NOMO-1 treated with dmso at 0.1 percent for 144 hours (cell line): ENCODE data around the gene SLC35B4.
"Not testable (repeated sequence)": the region's sequence is repeated elsewhere in the genome, so short reads cannot be mapped to it uniquely, and the experiment has no call there.

Experiments
- DNase-seq: peaks from one replicate; lab custom pipeline; 2025; ENCODE audit not compliant: unreplicated experiment; lab: John Stamatoyannopoulos, UW

Gene SLC35B4

DNA sequence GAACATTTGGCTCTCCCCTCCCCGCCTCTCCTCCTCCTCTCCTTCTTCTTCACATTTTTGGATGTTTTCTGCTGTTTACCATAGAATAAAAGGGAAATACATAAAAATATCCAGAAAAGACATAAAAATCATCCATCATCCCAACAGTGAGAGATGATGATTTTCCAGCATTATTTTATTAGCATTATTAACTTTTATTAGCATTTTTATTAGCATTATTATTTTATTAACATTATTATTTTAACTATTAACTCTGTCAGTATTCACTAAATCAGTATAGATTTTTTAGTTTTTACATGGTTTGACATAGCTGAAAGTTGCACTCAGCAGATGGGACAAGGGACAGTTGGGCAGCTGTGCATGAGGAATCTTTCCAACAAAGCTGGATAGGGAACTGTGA lies 16.2 kb upstream of the SLC35B4 start:
- no peak for DNase-seq

DNA sequence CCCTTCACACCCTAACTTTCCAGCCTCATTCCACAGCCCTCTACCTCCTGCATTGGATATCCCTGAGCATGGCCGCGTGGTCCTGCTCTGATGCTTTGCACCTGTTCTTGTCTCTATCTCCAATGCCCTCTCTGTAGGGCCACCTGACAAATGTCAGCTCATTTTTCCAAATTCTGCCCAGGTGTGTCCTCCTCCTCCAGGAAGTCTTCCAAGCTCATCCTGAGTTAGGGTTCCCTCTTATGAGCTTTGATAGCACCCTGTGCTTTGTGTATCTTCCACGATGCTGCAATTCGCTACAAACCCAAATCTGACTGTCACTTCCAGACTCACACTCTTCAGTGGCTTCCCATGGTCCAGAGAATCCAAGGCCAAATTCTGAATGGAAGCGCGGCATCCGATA lies 14.7 kb upstream of the SLC35B4 start:
- DNase-seq: no peak

DNA sequence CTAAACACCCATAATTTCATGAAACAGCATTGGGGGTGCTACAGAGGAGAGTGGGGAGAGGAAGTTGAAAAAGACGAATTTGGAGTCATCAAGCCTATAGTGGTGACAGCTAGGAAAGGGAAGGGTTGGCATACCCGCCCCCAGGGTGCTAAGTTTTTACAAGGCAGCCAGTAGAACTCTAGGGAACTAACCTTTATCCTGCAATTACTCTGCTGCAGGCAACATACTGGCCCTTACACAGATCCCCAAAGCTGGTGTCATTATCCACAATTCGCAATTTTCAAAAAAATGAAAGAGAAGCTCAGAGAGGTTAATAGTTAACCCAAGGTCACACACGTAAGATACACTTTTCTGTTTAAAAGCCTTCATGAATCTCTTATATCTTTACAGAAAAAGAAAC lies 14.2 kb upstream of the SLC35B4 start:
- no peak for DNase-seq

DNA sequence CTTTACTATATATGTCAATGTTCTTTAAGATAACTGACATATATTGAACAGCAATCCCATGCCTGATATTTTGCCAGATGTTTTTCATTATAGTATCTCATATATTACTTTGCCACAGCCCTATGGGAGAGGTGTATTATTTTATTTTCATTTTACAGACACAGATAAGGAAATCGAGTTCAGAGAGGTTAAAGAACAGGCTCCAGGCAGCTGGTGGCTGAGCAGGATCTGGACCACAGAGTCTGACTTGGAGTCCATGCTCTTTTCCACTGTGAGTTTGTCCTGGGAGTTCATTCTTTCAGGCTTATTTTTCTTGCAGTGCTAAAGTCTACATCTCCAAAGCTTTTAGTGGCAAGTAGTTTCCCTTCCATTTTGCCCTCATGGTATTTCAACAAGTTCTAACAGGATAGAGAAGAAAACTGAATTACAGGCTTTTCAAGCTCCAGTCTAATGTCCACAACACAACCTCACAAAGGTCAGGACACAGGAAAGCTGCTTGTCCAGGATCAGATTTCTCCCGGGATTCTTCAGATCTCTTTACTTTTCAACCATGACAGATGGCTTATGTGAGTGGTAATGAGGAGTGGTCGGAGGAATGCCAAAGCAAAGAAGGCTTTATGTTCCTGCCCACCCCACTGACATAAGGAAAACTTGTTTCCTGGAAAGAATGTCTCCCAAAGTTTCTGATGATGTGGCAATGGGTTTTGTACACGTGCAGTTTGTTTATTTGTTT lies 13.1 kb upstream of the SLC35B4 start:
- no peak for DNase-seq

DNA sequence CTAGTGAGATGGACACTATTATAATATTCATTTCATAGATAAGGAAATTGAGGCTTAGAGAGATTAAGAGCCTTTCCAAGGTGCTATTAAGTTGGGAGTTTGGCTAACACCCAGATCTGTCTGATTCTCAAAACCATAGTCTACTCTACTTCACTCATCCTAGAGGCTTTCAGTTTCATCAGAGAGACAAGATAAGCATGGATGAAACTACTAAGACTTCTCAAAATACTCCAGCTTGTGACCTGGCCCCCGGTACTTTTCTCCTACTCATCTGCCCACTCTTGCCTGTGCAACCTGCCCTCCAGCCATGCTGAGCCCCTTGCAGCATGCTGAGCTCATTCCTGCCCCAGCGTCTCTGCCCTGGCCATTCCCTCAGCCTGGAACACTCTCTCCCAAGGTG lies 12.2 kb upstream of the SLC35B4 start:
- no peak for DNase-seq

DNA sequence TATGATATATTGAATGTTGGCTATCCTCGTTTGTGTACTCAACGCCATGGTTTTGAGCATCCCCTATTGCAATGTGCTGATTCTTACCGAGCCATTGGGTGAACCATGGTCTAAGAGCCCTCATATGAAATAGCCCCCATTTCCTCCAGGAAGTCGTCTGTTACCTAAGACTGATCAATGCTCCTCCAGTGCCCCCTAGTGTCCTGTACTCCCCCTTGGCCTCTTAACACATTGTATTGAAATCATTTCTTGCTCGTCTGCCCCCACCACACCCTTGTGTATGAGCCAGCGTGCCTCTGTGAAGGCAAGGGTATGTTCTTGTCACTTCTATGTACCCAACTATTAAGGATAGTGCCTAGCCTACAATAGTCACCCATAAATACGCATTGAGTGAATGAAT lies 11.2 kb upstream of the SLC35B4 start:
- peak; percentile 12 for DNase-seq

DNA sequence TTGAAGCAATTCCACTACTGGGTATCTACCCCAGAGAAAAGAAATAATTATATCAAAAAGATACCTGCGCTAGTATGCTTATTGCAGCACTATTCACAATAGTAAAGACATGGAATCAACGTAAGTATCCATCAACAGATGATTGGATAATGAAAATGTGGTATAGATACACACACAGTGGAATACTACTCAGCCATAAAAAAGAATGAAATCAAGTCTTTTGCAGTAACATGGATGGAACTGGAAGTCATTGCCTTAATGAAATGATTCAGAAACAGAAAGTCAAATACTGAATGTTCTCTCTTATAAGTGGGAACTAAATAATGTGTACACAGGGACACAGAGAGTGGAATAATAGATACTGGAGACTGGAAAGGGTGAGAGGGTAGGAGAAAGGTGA lies 7.4 kb upstream of the SLC35B4 start:
- DNase-seq: no peak

DNA sequence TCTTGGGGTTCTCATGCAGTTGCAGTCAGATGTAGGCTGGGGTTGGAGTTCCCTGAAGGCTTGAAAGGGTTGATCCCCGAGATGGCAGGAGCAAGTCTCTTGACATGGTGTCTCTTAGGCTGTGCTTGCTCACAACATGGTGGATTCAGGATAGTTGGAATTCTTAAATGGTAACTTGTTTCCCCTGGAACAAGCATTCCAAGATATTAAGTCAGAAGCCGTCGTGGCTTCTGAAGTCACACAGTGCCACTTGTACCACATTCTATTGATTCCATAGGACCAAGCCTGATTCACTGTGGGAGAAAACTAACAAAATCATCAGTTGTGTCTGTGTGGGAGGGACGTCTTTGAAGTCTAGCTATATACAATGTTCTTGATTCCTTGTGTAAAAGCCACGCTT lies 3.5 kb upstream of the SLC35B4 start:
- no peak for DNase-seq

DNA sequence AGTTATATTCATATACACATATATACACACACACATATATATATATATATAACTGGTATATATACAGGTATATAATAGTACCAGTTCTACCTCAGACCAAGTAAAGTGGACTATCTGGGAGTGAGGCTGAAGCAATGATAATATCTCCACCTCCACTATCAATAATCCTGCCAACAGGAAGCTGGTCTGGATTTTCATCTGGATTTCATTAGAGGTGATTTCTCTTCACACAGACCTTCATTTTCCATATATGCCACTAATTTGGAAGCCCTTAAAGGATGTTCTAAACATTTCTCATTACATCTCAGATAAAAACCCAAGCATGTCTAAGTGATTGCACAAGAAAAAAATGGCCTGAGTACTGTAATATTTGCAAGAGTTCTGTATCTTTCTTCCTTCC lies 1.7 kb upstream of the SLC35B4 start:
- no peak for DNase-seq

DNA sequence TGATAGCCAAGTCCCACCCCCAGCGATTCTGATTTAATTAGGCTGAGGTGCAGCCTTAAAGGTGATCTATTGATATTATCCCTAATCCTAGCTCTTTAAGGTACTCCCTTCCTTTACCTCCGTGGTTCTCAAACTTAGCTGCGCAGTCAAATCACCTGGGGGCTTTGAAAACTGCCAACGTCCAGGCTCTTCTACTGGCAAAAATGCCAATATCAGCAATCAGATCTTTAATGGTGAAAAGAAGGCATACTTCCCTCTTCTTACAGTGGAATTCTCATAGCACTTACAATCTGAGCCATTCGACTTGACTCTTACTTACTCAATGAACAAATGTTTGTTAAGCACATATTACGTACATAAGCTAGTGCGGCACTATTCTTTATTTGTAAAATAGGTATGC lies 704 bp upstream of the SLC35B4 start:
- no peak for DNase-seq

DNA sequence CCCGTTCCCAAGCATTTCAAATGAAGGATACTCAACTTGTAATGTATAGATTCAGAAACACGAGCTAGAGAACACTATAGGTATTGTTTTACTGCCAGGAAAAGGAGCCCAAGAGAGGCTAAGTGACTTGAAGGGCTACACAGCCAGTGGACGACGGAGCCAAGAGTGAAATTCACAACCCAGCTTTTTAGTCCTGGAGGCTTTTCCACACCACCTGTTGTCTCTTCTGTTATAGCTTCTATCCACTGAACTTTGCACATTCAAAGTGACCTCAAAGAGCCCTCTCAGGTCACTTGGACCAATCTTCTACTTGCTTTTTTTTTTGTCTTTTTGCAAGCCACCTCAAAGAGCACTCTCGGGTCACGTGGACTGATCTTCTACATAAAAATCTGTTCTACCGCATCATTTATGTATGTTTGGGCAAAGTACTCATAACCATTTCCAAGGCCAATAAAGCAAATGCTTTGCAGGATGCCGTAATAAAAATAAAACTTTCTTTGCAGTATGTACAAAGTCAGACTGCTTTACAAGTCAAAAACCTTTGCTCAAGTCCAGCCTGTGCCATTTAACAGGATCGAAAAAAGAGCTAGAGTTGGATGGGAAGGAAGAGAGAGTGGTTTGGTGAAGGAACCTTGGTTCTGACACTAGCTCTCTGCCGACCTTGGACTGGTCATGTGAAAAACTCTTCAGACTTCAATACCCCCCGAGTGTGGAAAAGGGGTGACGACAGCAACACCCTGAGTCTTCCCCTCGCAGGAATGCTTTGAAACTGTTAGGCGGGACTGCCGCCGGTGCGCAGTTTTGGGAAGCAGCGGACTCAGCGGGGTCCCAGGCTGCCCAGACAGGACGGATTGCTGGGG lies 821 bp downstream of the SLC35B4 start:
- no peak for DNase-seq

DNA sequence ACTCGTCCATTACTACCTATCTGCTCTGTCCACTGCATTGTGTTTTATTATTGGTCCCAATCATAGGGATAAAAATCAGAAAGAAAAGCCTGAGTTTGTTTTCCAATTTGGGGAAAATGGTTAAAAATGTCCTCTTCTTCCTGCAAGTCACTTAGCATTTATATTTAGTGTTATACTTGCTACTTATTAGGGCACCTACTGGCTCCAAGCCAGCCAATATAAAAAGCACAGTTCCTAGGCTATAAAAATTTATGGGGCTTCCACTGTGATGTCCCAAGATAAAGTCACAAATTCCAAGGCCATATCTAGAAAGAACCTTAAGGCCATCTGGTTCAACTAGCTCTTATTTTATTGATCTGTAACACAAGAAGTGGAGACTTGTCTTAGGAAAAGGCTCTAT lies 3.2 kb downstream of the SLC35B4 start:
- no peak for DNase-seq

DNA sequence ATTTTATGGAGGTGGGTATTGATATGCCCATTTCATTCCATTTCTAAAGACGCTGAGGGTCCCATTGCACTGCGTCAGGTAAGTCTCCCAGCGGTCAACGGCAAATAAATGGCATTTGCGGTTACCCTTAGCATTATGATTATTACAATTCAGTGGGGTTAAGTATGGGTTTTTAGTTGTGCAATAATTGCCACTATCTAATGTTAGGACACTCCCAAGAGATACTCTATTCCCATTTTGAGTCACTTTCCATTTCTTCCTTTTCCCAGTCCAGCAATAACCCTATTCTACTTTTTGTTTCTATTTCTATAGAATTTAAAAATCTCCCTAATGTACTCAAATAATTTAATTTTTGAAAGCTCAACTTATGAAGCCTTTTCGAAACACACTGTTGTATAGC lies 4.0 kb downstream of the SLC35B4 start:
- no peak for DNase-seq

DNA sequence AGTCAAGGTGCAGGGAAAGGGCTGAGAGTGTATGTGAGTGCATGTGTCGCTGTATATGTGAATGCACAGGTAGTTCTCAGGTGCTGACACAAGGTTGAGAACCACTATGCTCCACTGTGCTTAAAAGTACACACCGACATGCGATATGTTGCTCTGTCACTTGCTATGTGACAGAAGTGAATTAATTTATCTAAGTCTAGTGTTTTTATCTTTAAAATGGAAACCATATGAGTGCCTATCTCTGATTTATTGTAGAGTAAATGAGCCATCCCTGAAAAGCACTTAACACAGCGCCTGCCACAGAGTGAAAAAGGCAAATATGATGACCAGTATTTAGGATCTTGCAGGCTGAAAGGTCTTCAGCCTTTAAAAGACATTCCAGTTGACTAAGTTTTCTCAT lies 4.9 kb downstream of the SLC35B4 start:
- no peak for DNase-seq

DNA sequence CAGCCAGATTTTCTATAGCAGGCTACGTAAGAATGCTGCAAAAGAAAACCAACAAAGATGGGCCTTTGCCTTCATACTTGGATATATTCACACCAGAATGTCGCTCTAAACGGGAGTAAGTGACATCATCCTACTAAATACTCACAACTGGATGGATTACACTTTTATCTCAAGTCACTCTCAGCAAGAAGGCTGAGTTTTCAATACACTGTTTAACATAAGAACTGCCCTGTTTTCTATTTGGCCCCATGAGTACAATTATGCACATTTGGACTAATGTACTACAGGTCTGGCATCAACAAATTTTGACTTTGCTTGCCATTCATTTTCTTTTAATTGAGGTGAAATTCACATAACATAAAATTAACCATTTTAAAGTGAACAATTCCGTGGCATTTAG lies 8.2 kb downstream of the SLC35B4 start:
- DNase-seq: no peak

DNA sequence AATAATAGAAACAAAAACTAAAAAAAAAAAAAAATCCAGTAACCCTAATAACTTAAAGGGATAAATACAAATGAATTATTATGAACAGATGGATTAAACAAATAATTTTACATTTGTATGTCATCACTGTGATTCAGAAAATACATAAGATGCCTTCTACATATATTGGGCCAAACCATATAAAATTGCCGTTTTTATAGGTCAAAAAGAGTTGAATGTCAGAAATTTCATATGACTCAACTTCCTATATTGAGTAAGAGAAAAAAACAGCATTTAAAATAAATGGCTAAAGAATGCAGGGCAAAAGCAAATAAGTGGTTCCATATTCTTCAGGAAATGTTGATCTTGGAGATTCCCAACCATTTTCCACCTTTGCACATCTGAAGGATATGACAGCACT lies 9.4 kb downstream of the SLC35B4 start:
- DNase-seq: no peak

DNA sequence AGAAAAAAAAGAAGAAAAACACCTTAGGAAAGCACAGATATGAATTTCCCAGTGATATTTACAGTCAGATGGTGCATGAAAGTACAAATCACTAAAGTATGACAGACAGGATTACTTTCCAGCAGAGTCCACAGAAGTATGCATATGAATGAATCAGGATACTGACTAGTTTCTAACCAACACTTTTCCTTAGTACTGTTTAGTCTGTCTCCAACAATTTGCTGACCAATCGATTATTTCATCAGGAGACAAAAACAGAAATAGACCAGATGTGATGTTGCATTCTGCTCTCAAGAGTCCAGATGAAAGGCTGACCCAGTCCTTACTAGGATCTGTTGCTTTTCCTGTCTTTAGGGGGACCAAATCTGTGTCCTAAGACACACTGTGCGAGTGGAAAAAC lies 14.6 kb downstream of the SLC35B4 start:
- DNase-seq: no peak

DNA sequence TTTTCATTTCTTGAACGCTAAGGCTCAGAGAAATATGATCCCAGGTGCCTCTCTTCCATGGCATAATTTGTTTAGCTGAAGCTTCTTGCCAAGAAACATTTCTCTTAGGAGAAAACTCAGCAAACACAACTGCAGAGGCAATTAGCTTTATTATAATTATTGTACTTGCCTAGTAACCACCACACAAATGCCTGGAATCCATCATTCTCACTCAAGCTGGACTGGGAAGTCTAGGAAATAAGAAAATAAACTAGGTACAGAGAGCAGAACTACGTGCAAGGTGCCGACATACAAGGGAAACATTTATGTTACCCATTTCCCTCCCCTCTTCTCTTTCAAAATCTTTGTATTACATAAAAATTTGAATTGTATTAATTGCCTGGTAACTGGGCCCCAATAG lies 15.1 kb downstream of the SLC35B4 start:
- no peak for DNase-seq

DNA sequence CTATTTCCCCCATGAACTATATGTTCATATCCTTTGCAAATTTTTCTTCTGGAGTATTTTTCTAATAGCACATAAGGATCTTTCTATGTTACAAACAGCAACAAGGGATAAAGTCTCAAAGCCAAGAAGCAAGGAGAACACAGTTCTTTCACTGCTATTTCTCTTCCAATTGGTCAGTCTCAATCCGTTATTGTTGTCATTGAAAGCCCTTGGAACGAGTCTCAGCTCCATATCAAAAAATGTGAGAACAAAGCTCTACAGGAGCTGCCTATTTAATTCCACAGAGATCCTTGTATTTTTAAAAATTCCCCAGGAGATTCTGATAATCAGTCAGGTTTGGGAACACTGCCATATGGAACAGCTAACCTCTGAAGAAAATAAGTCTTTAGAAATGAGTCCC lies 15.7 kb downstream of the SLC35B4 start:
- no peak for DNase-seq

DNA sequence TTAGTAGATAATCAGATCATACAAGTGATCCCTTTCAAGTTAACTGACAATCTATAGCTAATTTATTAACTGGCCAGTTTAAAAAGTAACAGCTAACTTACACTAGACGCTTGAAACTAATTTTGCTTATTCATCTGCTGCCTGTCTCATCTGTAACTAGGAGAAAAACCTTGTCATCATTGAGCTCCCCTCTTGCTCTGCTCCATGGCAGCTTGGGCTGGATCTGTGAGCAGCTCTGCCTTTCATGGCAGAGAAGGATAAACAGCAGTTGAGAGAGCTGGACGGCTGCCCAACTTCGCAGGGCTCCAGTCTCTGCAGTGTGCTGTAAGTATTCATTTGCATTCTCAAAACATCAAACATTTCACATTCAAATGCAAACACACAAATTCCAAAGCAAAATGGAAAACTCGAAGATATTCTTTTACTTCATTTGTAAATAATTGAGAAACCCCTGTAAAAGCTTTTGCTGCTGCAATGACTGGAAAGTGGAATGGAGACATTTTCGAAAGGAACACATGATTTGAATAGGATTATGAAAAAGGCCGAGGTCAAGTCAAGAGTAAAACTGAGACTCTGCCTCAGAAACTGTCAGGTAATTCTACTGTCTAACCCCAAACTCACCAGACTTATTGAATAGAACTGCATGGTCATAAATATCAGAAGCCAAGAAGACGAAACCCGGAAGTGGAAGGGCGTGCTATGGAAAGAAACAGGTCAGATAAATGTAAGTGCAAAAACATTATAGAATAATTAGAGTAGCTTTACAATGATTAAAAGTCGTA lies 17.6 kb downstream of the SLC35B4 start:
- DNase-seq: no peak

DNA sequence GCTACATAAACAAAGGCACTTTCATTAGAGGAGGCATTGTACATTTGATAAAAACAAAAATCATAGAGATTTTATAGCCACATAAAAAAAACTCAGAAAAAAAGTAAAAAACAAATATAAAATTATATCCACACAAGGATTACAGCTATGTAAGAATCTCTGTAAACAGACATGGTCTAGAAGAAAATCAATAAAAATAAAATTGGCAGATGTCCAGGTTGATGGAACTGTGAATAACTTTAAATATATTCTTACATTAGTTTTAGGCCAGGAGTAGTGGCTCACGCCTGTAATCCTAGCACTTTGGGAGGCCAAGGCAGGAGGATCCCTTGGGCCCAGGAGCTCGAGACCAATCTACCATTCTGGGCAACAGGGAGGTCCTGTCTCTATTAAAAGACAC lies 19.2 kb downstream of the SLC35B4 start:
- no peak for DNase-seq

DNA sequence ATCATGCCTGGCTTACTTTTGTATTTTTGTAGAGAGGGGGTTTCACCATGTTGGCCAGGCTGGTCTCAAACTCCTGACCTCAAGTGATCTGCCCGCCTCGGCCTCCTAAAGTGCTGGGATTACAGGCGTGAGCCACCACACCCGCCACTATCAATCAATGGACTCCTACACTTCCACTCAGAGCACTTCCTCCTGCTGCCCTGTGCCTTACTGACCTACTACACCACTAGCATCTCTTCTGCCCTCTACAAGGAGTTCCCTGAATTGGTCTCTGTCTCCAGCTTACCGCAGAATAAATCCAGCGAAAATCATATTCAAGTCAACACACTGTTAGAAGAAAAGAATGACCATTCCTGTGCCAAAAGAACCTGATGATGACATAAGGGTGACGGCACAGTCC lies 20.7 kb downstream of the SLC35B4 start:
- DNase-seq: not testable (repeated sequence)
